Measurements from ENCODE around the gene CACNA2D1. TPM values are rescaled to one million over a fixed set of nuclear protein-coding genes. Genes with fewer than 3 reads are reported as not detected.

Gene CACNA2D1
- total RNA-seq, 1 donor from 2014 or later, result not detected

GRCh38 chr7:82335927-82336326 is 107.7 kb downstream of the CACNA2D1 start:
- Mint-ChIP-seq H3K9me3 (no peaks in the 10 kb centered on the region), H3K36me3 (ENCODE audit: low read depth) (no peaks in the 10 kb centered on the region), H3K27ac (no peak overlapping the region), H3K27me3 (no peaks in the 10 kb centered on the region), H3K4me3 (no peak overlapping the region), H3K4me1 (no peaks in the 10 kb centered on the region)
- DNase-seq, result no peak
- intact Hi-C loops (cut with micrococcal nuclease), result no loop called here
- ATAC-seq (ENCODE audit: low read depth), result no peak
- TF ChIP-seq CTCF (IDR thresholded peaks at IDR 0.05), result no peak
- ChIA-PET POLR2A (no interaction called here), CTCF (no interaction called here)

DNA sequence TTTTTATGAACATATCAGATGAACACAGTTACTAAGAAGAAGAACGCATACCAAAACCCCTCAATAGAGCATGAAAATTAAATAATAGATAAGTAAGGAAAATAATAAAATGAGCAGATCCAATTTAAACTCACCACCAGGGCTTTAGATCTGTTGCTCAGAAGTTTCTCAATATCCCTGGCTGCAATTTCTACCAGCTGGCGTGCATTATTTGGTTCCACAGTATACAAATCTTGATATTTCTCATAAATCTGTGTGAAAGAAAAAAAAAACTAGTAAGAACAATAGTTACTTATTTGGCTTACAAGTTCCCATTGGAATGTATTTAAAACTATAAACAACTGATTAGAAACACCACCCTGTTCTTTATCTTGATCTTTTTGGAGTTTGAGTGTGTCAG is 108.6 kb downstream of the CACNA2D1 start:
- H3K4me1 Mint-ChIP-seq, result no peaks in the 10 kb centered on the region
- intact Hi-C loops (cut with micrococcal nuclease), result no loop called here
- no peak for DNase-seq
- no peaks in the 10 kb centered on the region for H3K36me3 Mint-ChIP-seq (ENCODE audit: low read depth)
- no peak for ATAC-seq (ENCODE audit: low read depth)
- H3K4me3 Mint-ChIP-seq, result no peak overlapping the region
- H3K27ac Mint-ChIP-seq, result no peak overlapping the region
- no peaks in the 10 kb centered on the region for H3K9me3 Mint-ChIP-seq
- CTCF ChIA-PET, result no interaction called here
- POLR2A ChIA-PET, result no interaction called here
- no peak for TF ChIP-seq CTCF (IDR thresholded peaks at IDR 0.05)
- no peaks in the 10 kb centered on the region for H3K27me3 Mint-ChIP-seq

GRCh38 chr7:82331234-82331633 is 112.3 kb downstream of the CACNA2D1 start:
- Mint-ChIP-seq H3K4me1 (no peaks in the 10 kb centered on the region), H3K27ac (no peak overlapping the region), H3K4me3 (no peak overlapping the region), H3K9me3 (no peaks in the 10 kb centered on the region), H3K36me3 (ENCODE audit: low read depth) (no peaks in the 10 kb centered on the region), H3K27me3 (no peaks in the 10 kb centered on the region)
- intact Hi-C loops (cut with micrococcal nuclease), result no loop called here
- ChIA-PET CTCF (no interaction called here), POLR2A (no interaction called here)
- no peak for TF ChIP-seq CTCF (IDR thresholded peaks at IDR 0.05)
- DNase-seq (no peak), ATAC-seq (ENCODE audit: low read depth) (no peak)

- intact Hi-C loops (cut with micrococcal nuclease), result no loop called here
- ATAC-seq (ENCODE audit: low read depth), result no peak
- ChIA-PET CTCF (no interaction called here), POLR2A (no interaction called here)
- no peak overlapping the region for H3K4me3 Mint-ChIP-seq
- no peaks in the 10 kb centered on the region for H3K27me3 Mint-ChIP-seq
- no peak overlapping the region for H3K27ac Mint-ChIP-seq
- no peak for TF ChIP-seq CTCF (IDR thresholded peaks at IDR 0.05)
- DNase-seq, result no peak
- no peaks in the 10 kb centered on the region for H3K4me1 Mint-ChIP-seq
- no peaks in the 10 kb centered on the region for H3K36me3 Mint-ChIP-seq (ENCODE audit: low read depth)
- no peaks in the 10 kb centered on the region for H3K9me3 Mint-ChIP-seq
These were observed 112.8 kb downstream of the CACNA2D1 start for GRCh38 chr7:82330706-82331215.

DNA sequence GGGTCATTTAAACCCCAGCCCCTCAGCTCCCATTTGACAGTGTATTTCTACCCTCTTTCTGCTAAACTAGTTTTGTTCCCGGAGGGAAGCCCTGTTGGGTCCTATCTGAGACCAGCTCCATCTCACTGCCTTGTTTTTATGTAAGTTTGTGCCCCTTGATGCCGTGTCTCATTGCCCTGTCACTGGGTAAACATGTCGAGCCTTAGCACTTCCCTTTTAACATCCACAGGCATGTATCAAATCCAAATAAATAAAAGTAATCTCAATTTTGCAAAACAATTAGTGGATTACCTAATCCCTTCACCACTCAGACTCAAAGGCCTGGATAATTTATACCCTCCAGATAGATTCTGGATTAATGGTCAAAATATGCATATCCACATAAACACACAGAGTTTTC is 115.7 kb downstream of the CACNA2D1 start:
- H3K27me3 Mint-ChIP-seq, result no peaks in the 10 kb centered on the region
- intact Hi-C loops (cut with micrococcal nuclease), result no loop called here
- no peak overlapping the region for H3K4me3 Mint-ChIP-seq
- DNase-seq (no peak), ATAC-seq (ENCODE audit: low read depth) (no peak)
- H3K27ac Mint-ChIP-seq, result no peak overlapping the region
- no peak for TF ChIP-seq CTCF (IDR thresholded peaks at IDR 0.05)
- H3K36me3 Mint-ChIP-seq (ENCODE audit: low read depth), result no peaks in the 10 kb centered on the region
- CTCF ChIA-PET, result no interaction called here
- peaks cover 3% of the 10 kb centered on the region for H3K9me3 Mint-ChIP-seq
- no peaks in the 10 kb centered on the region for H3K4me1 Mint-ChIP-seq
- POLR2A ChIA-PET, result no interaction called here
